ENCODE data around the gene RINL.
"Not testable (repeated sequence)": the region's sequence is repeated elsewhere in the genome, so short reads cannot be mapped to it uniquely, and the experiment has no call there.

RINL gene

GRCh38 chr19:38875656-38876395 is 2.2 kb downstream of the RINL start:
- no peak for DNase-seq (ENCODE audit: low read depth)

GRCh38 chr19:38873400-38873799 is 4.7 kb downstream of the RINL start:
- not testable (repeated sequence) for DNase-seq (ENCODE audit: low read depth)

- DNase-seq (ENCODE audit: low read depth), result no peak
Observed at GRCh38 chr19:38870612-38871011, 7.5 kb downstream of the RINL start.

GRCh38 chr19:38869836-38870607 is 8.1 kb downstream of the RINL start:
- peak; percentile 92 for DNase-seq (ENCODE audit: low read depth)

- DNase-seq (ENCODE audit: low read depth), result no peak
Observed at GRCh38 chr19:38869160-38869835, 8.8 kb downstream of the RINL start.

- DNase-seq (ENCODE audit: low read depth), result no peak
Observed at GRCh38 chr19:38868551-38868950, 9.5 kb downstream of the RINL start.

- no peak for DNase-seq (ENCODE audit: low read depth)
Observed at GRCh38 chr19:38867171-38867780, 10.8 kb downstream of the RINL start.

GRCh38 chr19:38862321-38863059 is 15.6 kb downstream of the RINL start:
- DNase-seq (ENCODE audit: low read depth), result no peak

GRCh38 chr19:38861368-38861767 is 16.7 kb downstream of the RINL start:
- no peak for DNase-seq (ENCODE audit: low read depth)

GRCh38 chr19:38859631-38860204 is 18.4 kb downstream of the RINL start:
- not testable (repeated sequence) for DNase-seq (ENCODE audit: low read depth)

GRCh38 chr19:38856813-38857212 is 21.3 kb downstream of the RINL start:
- no peak for DNase-seq (ENCODE audit: low read depth)

- DNase-seq (ENCODE audit: low read depth), result not testable (repeated sequence)
Observed at GRCh38 chr19:38855751-38856150, 22.3 kb downstream of the RINL start.

- DNase-seq (ENCODE audit: low read depth), result not testable (repeated sequence)
Observed at GRCh38 chr19:38854961-38855360, 23.1 kb downstream of the RINL start.

GRCh38 chr19:38853214-38853613 is 24.9 kb downstream of the RINL start:
- DNase-seq (ENCODE audit: low read depth), result no peak

- no peak for DNase-seq (ENCODE audit: low read depth)
Observed at GRCh38 chr19:38852231-38853044, 25.6 kb downstream of the RINL start.

GRCh38 chr19:38851622-38852230 is 26.3 kb downstream of the RINL start:
- DNase-seq (ENCODE audit: low read depth), result peak; percentile 89

GRCh38 chr19:38850976-38851621 is 27.0 kb downstream of the RINL start:
- no peak for DNase-seq (ENCODE audit: low read depth)

- peak; percentile 98 for DNase-seq (ENCODE audit: low read depth)
Observed at GRCh38 chr19:38850436-38850975, 27.6 kb downstream of the RINL start.

- DNase-seq (ENCODE audit: low read depth), result peak; percentile 99
Observed at GRCh38 chr19:38849860-38850435, 28.1 kb downstream of the RINL start, which contains the start of gene HNRNPL. Gene HNRNPL, minus strand, starts transcription at chr19:38849986. Its CDS starts 20 bp downstream, at chr19:38849966.

Measured in stimulated activated CD4-positive, alpha-beta T cell treated with anti-CD3 and anti-CD28 coated beads, Interleukin-2, amount 100 ng/mL, for 4 hours (primary cell).